Measurements from ENCODE around the gene RHOG.
"Not testable (repeated sequence)": the region's sequence is repeated elsewhere in the genome, so short reads cannot be mapped to it uniquely, and the experiment has no call there.

RHOG gene

DNA sequence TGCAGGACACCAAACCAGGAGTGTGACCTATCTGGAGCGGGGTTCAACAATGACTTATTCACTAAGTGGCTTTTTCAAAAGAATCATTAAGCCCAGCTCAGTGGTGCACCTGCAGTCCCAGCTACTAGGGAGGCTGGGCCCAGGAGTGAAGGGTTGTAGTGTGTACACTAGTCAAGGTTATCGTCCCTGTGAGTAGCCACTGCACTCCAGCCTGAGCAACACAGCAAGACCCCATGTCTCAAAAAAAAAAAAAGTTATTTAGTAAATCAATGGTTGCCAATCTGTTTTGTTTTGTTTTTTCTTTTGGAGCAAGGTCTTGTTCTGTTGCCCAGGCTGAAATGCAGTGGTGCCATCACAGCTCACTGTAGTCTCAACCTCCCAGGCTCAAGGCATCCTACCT, 7.9 kb downstream of the RHOG start:
- no peak for DNase-seq

DNA sequence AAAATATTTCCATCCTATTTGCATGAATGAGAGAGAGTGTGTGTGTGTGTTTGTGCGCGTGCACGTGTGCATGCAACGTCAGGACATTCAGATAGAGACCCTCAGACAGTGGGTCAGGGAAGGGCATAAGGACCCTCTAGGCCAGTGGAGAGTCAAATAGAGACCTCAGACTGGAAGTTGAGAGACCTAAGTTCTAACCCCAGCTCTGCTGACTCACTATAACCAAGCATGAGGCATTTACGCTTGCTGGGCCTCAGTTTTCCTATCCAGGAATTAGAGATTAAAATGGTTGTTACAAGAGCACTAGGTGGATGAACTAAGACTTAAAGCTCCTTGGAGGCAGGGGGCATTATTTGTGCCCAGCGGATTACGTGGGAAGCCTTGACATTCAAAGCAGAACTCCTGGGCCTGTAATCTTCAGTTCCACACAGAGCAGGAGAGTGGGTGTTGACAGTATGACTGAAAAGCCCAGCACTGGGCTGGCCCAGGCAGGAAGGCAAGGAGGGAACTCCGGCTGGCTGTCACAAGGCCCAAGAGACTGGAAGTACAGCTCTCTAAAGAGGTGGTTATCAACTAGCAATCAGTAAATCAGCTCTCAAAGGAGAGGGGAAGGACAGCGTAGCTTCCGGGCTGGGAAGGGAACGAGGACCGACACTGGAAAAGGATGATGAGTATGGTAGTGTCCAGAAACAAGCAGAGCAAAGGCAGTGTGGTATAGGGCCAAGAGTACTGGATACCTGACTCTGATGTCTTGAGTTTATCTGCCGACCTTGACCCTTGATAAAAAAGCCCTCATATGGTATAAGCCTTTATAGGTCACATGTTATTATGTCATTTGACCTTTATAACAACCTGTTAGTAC, 9.2 kb downstream of the RHOG start:
- DNase-seq = no peak

DNA sequence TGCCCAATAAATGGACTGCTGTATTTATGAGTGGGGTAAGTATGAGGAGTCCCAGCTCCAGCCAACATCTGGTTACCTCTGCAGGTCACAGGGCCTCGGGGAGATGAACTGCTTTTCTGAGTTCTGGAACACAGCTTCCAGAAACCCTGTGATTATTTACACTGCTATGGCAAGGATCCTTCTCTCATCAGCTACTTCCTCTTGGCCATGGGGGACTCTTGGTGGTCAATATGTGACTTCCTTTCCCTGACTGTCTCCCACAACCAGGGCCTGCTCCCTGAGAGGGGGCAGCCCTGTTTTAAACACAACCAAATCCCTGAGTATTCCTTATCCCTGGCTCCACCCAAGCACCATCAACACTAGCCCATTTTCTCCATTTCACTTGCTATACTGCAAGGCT, 10.0 kb downstream of the RHOG start:
- DNase-seq = no peak

DNA sequence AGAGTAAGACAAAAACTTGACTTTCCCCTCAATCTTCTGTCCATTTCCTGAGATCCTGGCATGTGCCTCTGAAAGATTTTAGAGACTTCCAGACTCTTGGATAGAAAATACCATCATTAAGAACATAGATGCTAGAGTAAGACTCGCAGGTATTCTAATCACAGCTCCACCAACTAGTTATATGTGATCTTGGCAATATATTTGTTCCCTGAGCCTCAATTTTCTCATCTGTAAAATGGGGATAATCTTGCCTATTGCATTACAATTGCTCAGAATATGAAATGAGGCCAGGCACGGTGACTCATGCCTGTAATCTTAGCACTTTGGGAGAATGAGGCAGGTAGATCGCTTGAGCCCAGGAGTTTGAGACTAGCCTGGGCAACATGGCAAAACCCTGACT, 10.7 kb downstream of the RHOG start:
- no peak for DNase-seq

DNA sequence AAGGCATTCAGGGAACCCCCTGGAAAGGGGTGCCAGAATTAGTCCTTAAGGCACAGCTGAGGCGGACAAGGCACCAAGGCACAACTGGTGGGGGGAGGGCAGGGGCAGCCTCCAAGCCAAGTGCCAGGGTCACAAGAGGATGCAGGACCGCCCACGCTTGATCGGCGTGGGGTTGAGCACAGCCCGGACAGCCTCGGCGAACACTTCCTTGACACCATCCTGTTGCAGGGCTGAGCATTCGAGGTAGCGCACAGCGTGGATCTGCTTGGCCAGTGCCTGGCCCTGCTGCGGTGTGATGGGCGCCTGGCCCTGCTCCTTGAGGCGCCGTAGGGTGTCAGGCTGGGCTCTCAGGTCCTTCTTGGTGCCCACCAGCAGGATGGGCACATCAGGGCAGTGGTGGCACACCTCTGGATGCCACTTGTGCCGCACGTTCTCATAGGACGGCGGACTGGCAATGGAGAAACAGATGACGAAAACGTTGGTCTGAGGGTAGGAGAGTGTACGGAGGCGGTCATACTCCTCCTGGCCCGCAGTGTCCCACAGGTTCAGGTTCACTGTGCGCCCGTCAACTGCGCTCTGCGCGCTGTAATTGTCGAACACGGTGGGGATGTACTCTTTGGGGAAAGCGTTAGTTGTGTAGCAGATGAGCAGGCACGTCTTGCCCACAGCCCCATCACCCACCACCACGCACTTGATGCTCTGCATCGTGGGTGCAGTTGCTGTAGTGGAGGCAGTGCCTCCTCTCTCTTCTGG, 13.1 kb downstream of the RHOG start:
- DNase-seq = no peak

DNA sequence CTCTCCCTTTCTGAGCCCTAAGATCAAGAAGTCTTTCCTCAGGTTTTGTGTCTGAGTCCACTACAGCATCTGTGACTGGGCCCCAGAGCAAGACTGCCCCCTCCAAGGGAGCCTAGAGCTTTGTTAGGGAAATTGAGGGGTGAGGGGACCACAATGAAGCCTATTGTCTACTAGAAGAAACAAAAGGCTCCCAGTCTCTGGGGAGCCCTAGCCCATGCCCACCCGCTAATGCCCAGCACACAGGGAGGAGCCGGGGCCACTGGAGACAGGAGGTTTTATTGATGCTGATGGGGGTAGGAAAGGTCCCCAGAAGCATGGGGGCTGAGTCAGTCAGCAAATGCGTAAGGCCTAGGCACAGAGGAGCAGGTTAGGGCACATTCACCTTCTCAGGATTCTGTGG, 14.0 kb downstream of the RHOG start:
- DNase-seq = no peak

DNA sequence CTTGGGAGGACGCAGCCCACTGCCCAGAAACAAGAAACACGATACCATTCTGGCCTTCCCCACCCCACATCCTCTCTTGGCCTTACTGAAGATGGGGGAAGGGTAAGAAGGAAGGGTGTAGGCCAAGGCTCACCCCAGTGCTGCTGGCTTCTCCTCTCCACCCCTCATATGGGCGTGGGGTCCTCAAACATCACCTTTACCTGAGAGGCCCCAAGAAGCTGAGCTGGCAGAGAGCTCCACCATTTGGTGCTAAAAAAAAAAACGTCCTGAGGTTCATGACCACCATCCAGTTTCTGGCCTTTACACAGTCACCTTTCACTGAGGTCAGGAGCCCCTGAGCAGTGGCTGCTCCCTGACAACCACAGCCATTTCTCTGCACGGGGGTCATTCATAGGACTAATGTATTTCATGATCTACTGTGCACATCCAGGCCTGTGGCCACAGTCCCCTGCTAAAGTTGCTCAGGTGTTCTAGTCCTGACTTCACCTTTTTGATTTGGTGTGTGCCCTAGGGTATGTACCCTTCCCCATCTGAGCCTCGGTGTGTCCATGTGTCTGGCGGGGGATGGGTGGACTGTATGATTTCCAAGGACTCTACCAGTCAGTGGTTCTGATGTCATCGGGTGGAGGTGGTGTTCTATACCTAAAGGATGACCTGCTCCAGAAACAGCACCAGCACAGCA, 15.1 kb downstream of the RHOG start:
- DNase-seq = no peak

DNA sequence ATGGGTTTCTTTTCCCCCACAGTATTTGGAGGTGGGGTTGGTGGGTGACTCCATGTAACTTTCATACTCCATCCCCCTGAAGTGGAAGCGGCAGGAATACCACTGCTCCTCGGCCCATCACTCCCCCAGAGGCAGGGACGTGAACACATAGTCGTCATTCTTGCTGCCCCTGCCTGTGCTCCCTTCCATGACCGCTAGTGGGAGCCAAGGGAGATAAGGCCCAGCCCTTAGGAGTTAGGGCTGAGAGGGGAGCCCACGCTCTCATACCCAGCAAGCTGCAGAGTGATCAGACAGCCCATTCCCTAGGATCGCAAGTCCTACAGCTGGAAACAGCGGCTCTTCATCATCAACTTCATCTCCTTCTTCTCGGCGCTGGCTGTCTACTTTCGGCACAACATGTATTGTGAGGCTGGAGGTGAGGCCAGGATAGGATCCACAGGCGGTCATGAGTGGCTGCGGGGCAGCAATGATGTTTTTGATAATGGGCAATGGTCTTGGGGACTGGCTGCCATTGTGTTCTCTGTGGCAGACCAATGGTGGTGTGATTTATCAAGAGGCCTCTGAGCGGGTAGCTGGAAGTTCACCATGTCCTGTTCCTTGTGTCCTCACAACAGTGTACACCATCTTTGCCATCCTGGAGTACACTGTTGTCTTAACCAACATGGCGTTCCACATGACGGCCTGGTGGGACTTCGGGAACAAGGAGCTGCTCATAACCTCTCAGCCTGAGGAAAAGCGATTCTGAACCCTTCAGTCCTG, 15.9 kb downstream of the RHOG start:
- DNase-seq = peak; percentile 52 to 71 (median 65)

DNA sequence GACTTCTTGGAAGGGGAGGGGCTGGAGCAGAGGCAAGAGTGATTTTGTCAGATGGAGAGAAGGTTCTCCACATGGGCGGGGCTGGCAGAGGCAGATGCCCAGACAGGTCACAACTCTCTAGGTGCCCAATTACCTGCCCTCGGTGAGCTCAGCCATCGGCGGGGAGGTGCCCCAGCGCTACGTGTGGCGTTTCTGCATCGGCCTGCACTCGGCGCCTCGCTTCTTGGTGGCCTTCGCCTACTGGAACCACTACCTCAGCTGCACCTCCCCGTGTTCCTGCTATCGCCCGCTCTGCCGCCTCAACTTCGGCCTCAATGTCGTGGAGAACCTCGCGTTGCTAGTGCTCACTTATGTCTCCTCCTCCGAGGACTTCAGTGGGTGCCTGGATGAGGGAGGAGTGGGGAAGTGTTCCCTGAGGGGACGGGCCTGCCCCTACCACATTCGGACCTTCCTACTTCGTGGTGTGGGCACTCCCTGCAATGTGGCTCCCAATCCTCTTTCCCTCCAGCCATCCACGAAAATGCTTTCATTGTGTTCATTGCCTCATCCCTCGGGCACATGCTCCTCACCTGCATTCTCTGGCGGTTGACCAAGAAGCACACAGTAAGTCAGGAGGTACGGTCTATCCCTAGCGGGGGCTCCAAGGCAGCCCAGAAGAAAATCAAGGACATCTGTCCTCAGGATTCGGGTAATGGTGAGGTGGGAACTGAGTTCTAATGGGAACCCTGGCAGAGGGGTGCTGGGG, 16.8 kb downstream of the RHOG start:
- DNase-seq = no peak

DNA sequence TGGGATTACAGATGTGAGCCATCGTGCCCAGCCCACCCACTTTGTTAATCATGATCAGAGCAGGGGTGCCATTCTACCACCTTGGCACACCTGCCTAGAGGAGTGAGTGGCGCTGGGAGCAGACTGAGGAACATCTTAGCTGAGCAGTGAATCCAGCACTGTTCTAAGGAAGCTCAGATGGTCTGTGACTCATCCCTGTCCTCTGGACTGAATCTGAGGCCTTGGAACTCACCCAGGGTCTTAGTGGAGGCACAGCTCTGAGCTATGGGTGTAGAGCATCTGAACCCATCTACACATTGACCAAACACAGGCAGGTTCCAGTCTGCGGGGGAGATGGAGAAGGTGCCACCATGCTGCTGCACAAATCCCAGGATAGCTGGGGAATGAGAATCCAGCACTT, 17.5 kb downstream of the RHOG start:
- no peak for DNase-seq

DNA sequence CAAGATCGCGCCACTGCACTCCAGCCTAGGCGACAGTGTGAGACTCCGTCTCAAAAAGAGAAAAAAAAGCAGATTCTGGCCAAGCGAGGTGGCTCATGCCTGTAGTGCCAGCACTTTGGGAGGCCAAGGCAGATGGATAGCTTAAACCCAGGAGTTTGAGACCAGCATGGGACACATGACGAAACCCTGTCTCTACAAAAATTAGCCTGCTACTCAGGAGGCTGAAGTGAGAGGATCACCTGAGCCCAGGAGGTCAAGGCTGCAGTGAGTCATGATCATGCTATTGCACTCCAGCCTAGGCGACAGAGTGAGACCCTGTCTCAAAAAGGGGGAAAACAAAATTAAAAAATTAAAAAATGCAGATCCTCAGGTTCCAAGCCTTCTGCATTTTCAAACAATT, 18.4 kb downstream of the RHOG start:
- no peak for DNase-seq

DNA sequence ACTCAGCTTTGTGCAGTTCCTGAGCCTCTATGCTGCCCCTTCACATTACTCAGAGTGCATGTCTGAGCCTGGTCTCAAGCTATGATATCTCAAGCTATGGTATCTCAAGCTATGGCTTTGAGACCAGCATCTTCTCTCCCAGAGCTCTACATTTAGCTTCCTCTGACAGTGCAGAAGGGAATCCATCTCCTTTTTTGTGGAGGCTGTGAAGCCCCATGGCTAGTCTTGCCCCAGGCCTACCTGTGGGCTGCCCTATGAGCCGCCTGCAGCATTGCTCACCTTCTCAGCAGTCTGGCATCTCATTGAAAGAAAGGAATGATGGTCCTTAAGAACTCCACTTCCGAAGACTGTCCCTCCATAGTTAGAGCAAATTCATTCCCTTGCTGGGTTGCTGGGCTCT, 19.8 kb downstream of the RHOG start:
- no peak for DNase-seq

DNA sequence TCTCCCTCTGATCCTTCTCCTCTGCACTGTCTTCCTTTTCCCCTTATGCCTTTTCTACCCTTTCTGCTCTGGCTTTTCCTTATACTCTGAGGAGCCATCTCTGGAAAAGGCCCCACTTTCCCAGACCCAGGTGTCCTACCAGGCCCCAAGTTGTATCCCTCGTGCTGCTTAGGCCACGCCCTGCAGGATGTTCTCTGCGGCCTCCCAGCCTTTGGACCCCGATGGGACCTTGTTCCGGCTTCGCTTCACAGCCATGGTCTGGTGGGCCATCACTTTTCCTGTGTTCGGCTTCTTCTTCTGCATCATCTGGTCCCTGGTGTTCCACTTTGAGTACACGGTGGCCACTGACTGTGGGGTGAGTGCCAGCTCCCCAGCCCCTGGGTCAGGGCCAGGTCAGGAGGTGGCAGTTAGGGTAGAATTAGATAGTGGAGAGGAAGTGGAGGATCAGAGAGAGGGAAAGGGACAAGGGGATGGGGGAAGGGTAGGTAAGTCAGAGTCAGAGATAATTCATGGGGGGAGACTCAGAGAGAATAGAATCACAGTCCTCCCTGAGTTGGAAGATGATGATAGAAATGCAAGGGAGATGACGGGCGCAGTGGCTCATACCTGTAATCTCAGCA, 23.5 kb downstream of the RHOG start:
- DNase-seq = no peak

DNA sequence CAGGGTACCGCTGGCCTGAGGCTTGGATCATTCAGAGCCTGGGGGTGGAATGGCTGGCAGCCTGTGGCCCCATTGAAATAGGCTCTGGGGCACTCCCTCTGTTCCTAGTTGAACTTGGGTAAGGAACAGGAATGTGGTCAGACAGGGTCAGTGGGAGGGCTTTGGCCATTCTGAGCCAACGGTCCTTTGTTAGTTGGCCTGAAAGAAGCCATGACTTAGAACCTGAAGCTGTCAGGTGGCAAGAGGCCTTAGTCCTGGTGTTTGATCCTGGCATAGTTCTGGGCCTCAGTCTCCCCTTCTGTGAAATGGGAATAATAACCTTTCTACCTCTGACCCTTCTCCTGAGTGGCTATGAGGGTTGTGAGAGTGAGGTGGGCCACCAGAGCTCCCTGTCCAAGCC, 24.1 kb downstream of the RHOG start:
- DNase-seq = no peak

DNA sequence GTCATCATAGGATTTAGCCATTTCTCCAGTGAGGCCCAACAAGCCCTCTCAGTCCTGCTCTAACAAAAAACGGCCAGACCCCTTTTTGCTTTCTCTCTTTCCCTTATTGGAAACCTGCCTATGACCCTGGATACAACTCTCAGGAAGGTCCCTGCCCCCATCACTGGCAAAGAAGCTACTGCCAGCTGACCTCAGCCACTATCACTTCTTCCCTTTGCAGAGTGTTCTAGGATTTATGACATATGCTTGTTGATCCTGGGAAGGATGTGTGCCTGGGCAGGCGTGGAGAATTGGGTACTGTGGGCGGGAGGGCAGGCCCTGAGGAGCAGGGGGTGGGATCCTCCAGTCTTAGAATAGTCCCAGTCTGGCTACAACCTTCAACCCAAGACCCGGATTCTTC, 24.9 kb downstream of the RHOG start:
- no peak for DNase-seq

DNA sequence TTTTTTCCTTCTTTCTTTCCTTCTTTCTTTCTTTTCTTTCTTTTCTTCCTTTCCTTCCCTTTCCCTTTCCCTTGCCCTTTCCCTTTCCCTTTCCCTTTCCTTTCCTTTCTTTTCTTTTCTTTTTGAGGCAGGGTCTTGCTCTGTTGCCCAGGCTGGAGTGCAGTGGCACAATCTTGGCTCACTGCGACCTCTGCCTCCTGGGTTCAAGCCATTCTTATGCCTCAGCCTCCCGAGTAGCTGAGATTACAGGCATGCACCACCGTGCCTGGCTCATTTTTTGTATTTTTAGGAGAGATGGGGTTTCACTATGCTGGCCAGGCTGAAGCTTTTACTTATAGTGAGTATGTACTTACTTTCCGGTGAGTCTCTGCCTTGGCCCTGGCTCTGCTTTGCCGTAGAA, 25.9 kb downstream of the RHOG start:
- not testable (repeated sequence) for DNase-seq

DNA sequence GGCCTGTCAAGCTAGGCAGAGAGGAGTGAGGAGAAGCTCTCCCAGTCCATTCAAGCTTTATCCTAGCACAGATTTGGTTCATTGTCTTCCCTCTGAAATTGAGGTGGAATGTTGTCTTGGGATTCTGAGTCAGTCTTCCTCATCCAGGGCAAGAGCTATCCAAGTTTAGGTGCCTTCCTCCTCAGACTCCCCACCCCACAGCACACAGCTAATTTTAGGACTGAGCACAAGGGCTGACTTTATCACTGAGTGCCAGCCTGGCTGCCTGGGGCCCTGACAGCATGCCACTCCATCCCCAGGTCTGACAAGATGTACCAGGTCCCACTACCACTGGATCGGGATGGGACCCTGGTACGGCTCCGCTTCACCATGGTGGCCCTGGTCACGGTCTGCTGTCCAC, 29.8 kb downstream of the RHOG start:
- DNase-seq = no peak

DNA sequence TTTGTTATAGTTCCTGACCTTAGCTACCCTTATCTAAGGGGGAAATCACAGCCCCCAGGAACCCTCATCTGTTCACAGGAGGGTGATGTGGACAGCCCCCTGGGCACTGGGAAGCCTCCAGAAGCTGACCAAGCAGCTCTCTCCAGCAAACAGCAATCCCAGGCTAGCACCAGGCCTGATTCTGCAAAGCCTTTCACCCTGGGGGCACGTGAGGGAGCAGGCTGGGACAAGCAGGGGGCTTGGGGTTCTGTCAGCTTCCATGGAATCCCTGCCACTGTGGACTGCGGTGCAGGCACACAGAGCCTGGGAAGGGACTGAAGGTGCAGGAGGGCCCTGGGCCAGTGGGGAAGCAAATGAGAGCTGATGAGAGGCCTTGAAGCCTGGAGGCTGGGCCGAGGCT, 30.3 kb downstream of the RHOG start:
- no peak for DNase-seq

DNA sequence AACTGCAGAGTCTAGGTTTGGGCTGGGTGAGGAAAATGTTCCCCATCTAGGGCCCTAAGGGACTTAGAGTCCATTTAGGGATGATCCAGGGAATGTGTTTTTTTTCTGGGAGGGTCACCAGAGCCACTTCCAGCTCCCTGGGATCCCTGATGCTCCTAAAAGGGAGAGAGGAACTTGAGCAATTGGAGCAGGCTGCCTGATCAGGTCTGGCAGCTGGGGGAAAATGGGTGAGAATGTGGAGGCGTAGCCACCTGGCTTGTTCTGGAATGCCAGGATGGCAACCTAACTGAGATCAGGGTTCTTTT, 31.2 kb downstream of the RHOG start:
- no peak for DNase-seq

DNA sequence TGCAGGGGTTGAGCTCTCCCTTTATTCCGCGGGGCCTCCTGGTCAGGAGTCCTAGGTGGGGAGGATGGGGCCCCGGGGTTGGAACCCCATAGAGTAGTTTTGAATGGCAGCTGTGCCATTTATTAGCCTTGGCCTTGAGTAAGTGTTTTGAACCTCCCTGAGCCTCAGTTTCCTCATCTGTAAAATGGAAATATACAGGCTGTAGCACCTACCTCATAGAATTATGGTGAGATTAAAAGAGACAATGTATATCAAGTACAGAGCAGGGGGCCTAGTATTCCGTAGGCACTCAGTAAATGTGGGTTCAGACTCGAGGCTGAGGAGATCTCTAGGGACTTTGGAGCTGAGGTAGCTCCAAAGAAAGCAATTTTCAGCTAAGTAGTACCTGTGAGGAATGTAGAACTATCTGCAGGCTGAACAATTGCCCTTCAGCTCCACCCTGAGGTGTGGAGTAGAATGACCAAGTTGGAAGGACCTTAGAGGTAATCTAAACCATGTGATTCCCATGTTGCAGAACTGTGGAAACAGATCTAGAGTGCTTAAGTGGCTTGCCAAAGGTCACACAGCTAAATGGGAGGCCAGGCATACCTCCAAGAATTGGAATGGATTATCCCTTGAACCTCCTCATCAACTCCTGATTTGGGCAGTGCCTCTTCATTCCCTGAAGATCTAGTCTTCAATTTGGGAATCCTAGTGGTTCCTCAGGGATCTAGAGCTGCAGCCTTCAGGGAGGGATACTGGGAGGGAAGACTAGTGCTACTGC, 31.7 kb downstream of the RHOG start:
- DNase-seq = no peak

All from activated CD4-positive, CD25-positive, alpha-beta regulatory T cell (primary cell).